NCI-H1930 (cell line): ENCODE data around the gene CARTPT.

Source experiments
- DNase-seq, 2 experiments: peaks; one replicate each; lab custom pipeline; 2025; lab: John Stamatoyannopoulos, UW

CARTPT gene

DNA sequence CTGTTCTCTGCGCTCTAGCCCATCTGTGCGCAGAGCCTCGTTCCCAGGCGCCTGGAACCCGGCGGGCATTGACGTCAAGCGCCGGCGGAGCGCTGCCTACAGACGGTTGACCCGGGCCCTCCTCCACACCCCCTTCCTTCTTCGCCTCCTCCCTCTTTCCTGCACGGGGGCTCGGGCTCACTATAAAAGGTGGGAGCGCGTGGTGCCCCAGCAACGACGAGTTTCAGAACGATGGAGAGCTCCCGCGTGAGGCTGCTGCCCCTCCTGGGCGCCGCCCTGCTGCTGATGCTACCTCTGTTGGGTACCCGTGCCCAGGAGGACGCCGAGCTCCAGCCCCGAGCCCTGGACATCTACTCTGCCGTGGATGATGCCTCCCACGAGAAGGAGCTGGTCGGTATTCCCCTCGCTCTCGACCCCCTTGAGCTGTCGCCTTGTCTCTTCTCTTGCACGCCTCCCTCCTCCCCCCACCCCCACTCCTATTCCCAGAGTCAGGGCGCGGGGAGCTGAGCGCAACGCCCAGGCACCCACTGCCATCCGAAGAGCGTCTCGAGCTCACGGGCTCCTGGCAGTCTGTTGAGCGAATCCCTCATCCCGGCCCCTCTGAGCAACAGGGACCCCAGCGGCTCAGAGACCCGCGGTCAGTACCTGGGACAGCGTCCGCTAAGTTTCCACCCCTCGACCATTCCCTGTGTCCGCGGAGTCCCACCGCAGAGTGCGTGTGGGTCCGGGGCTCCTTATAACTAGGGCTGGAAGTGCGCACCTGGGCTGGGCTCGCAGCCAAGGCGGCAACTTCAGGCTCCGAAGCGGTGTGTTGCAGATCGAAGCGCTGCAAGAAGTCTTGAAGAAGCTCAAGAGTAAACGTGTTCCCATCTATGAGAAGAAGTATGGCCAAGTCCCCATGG, at the start of gene CARTPT:
Gene CARTPT (plus strand): TSS at position 213 of the 902 bp plus-strand sequence. CDS start 19 bp downstream, at position 232.
- DNase-seq, result no peak

DNA sequence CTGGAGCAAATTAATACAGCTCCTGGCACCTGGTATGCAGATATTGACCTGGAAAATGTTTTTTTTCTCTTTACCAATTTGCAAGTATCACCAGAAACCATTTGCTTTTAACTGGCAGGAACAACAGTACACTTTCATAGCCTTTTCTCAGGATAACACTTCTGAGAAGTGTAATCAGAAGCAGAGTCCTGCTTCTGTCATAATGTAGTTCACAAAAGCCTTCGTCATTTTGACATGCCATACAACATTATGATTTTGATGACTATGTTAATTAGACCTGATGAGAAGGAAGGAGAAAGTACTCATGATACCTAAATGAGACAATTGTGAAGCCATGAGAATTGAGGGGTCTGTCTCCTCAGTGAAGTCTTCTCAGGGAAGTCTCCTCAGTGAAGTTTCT, 41.1 kb upstream of the CARTPT start:
- no peak for DNase-seq

DNA sequence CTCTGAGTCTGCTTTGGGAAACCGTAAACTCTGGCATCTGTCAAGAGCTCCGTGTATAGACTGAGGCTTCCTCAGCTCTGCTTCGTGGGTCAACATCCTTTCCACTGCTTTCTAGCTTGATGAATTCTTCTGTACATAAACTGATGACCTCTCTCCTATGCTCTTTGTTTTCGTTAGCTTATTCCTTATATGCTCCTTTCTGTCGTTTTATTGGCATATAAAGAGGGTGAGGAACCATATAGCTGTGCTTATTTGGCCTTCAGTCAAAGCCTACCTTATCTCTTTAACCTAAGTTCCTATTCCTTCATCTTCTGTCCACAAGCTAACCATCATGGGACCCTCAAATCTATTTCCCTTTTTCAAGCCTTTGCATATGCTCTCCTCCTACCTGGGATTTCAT, 39.4 kb upstream of the CARTPT start:
- DNase-seq, result no peak

- no peak for DNase-seq
Measured at GRCh38 chr5:71680510-71680909, 38.6 kb upstream of the CARTPT start.

GRCh38 chr5:71681296-71681695, 37.8 kb upstream of the CARTPT start:
- no peak for DNase-seq

- DNase-seq, result no peak
Measured at GRCh38 chr5:71684309-71684708, 34.8 kb upstream of the CARTPT start.

- no peak for DNase-seq
Measured at GRCh38 chr5:71693828-71694427, 25.1 kb upstream of the CARTPT start.

DNA sequence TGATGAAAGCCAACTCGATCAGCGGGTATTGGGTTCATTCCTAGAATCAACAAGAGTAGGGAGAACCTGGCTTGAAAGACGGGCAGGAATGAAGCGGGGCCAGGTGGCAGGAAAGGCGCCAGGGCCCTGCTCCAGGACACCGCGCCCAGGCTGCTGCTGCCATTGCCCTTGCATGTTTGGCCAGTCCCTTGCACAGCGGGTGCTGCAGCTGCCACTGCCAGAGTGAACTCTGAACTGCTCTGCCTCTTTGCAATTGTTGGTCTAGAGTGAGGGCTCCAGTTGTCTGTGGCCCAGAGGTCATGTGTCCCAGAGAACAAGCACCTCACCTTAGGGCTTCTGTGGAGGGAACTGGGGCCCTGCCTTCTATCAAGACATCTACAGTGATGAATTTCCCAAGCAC, 24.0 kb upstream of the CARTPT start:
- no peak for DNase-seq

- no peak for DNase-seq
Measured at GRCh38 chr5:71695595-71695994, 23.5 kb upstream of the CARTPT start.

- DNase-seq, result no peak
Measured at GRCh38 chr5:71697967-71698366, 21.1 kb upstream of the CARTPT start.

DNA sequence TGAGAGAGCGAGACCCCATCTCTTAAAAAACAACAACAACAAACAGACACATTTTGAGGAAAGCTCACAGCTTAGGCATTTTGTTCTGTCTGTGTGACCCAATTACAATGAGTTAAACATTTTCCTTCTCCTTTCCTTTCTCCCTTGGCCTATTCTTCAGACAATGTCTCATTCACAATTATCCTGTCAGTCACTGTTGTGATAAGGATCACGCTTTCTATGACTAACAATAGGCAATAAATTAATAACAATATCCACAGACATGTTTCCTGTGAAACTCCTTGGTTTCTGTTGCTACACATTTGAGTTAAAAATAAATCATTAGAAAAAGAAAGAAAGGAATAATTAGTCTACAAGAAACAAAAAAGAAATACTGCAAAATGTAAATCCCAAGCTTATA, 19.8 kb upstream of the CARTPT start:
- no peak for DNase-seq

- no peak for DNase-seq
Measured at GRCh38 chr5:71699751-71700150, 19.3 kb upstream of the CARTPT start.

DNA sequence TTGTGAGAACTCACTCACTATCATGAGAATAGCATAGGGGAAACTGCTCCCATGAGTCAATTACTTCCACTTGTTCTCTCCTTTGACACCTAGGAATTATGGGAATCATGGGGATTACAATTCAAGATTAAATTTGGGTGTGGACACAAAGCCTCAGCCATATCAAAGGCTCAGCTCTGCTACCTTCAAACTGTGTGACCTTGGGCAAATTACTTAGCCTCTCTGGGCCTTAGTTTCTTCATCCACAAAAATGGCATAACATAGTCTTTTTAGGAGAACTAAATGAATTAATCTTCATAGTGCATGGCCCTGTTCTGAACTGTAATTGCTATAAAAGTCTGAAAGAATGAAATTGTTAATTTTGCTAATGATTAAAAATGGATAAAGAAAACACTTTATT, 18.3 kb upstream of the CARTPT start:
- DNase-seq, result no peak

DNA sequence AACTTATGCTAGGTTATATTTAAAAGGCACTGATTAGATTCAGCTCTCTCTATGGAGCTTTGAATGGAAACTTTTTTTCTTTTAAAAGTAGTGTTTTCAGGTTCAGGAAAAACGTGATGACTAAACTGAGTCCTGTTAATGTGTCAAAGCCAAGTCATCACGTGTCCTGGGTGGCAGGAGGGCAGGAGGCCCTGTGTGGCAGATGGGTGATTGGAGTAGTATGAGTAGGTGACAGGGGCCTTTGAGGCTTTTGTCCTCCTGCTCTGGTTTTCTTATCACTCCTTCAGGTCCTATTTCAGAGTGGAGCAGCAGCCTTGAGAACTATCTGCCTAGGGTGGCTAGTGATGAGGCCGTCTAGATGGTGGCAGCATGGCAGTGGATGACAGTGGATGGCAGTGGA, 17.7 kb upstream of the CARTPT start:
- DNase-seq, result no peak

DNA sequence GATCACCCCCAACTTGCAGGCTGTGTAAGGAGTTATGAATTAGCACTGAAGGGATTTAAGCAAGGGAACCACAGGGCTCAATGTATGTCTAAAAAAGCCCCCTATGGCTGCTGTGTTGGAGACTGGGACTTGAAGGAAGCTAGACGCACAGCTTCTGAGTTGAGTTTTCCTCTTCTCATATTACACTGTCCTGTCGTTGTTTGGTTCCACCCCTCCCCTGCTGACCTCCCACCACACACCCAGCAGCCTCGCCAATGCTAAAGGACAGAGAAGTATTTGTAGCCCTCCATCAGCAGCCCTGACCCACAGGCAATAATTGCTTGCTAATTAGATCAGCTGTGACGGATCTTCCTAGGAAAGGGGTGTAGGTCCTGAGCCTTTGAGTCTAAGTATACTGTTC, 15.1 kb upstream of the CARTPT start:
- DNase-seq, result no peak

GRCh38 chr5:71705421-71705820, 13.7 kb upstream of the CARTPT start:
- DNase-seq, result no peak

GRCh38 chr5:71706906-71707305, 12.2 kb upstream of the CARTPT start:
- no peak for DNase-seq

- DNase-seq, result no peak
Measured at GRCh38 chr5:71711610-71712009, 7.5 kb upstream of the CARTPT start.

DNA sequence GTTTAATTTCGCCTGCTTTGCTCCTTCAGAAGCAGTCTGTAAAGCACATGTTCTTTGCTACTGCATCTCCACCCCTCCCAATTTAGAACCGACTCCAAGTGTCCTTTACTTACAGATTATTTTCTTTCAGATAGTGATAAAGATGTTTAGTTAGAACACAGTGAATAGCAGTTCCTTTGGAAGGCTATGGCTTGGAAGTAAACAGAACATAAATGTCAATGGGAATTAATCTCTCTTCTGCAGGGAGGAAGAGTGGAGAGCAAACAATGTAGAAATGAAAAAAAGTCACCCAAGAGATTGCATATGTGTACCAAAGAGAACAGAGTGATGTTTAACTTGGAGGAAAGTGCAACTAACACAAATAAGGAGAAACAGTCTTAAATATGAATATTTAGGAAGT, 4.2 kb upstream of the CARTPT start:
- no peak for DNase-seq

DNA sequence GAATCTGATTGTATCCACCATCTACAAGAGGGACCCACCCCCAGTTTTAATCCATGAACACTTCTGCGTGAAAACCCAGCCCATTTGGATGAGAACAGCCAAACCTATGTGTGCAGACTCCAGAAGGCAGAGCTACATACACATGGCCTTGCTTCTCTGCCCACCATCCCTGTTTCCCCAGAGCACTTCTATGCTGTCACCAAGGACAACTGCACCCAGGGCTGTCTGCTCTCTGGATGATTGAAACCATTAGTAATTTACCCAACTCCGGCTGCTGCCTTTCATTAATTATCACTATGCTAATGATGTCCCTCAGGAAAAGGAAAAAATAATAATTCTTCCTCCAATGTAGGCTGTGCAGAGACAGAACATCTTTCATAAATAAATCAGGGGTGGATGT, 8.9 kb downstream of the CARTPT start:
- DNase-seq, result no peak

GRCh38 chr5:71731015-71731414, 11.9 kb downstream of the CARTPT start:
- DNase-seq, result no peak

- DNase-seq, result no peak
Measured at GRCh38 chr5:71732011-71732410, 12.9 kb downstream of the CARTPT start.

DNA sequence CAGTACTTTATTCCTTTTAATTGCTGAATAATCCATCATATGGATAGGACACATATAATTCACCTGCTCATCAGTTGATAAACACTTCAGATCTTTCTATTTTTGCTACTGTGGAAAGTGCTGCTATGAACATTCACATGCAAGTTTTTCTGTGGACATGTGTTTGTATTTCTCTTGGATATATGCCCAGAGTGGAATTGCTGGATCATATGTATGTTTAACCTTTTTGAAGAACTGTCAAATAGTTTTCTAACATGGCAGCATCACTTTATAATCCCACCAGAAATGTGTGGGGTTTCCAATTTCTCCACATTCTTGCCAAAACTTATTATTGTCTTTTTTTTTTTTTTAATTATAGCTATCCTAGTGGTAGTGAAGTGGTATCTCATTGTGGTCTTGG, 15.1 kb downstream of the CARTPT start:
- no peak for DNase-seq
